Astrocyte (in vitro differentiated cells and primary cell): ENCODE measurements around the gene EPN2.

Source experiments
- CTCF ChIP-seq: IDR thresholded peaks from 2 replicates; pipeline ENCODE4 v1.5.1; 2011; ENCODE audit warnings: low read depth, mild to moderate bottlenecking, inconsistent platforms, low read length, moderate library complexity; ENCODE audit not compliant: insufficient read depth
- EZH2 ChIP-seq: IDR thresholded peaks from 2 replicates; pipeline ENCODE4 v1.6.1; 2012; ENCODE audit warnings: mild to moderate bottlenecking, low read length, inconsistent platforms; ENCODE audit not compliant: insufficient read depth

GRCh38 chr17:19299214-19299747 is 62.1 kb downstream of the EPN2 start:
- TF ChIP-seq CTCF (no peak), EZH2 (no peak)
